Neural progenitor cell (in vitro differentiated cells): ENCODE results near the gene CD44. TPM values are rescaled to one million over a fixed set of nuclear protein-coding genes. Genes with fewer than 3 reads are reported as not detected.

Source experiments
- DNase-seq: peaks from one replicate; pipeline ENCODE4 v3.0.0-alpha.2; 2016; ENCODE audit warnings: low spot score
- H2AFZ ChIP-seq: fragments of 200-600 bp; sonication (generic); replicated peaks from 2 replicates; pipeline ENCODE4 v1.6.1; 2016; ENCODE audit warnings: antibody characterized with exemption
- H3F3A ChIP-seq: fragments of 200-600 bp; sonication (generic); 2 replicates; pipeline ENCODE4 v1.6.1; 2016; ENCODE audit warnings: antibody characterized with exemption, low read depth
- H3K27ac ChIP-seq: fragments of 200-600 bp; sonication (generic); 2 replicates; pipeline ENCODE4 v1.5.1; 2016; ENCODE audit warnings: mild to moderate bottlenecking
- H3K27me3 ChIP-seq: fragments of 200-600 bp; sonication (generic); 2 replicates; pipeline ENCODE4 v1.6.1; 2016; ENCODE audit warnings: mild to moderate bottlenecking, moderate library complexity
- H3K36me3 ChIP-seq: fragments of 200-600 bp; sonication (generic); 2 replicates; pipeline ENCODE4 v1.5.1; 2016
- H3K4me1 ChIP-seq: fragments of 200-600 bp; sonication (generic); 2 replicates; pipeline ENCODE4 v1.6.1; 2016; ENCODE audit warnings: mixed run types
- H3K4me2 ChIP-seq: fragments of 200-600 bp; sonication (generic); 2 replicates; pipeline ENCODE4 v1.6.1; 2016
- H3K4me3 ChIP-seq: fragments of 200-600 bp; sonication (generic); 2 replicates; pipeline ENCODE4 v1.5.1; 2016
- H3K79me2 ChIP-seq: fragments of 200-600 bp; sonication (generic); 2 replicates; pipeline ENCODE4 v1.6.1; 2016; ENCODE audit warnings: low read depth
- H3K9ac ChIP-seq: fragments of 200-600 bp; sonication (generic); 2 replicates; pipeline ENCODE4 v1.6.1; 2016
- H3K9me3 ChIP-seq: fragments of 200-600 bp; sonication (generic); 2 replicates; pipeline ENCODE4 v1.5.1; 2016; ENCODE audit warnings: low read depth
- H4K20me1 ChIP-seq: fragments of 200-600 bp; sonication (generic); 2 replicates; pipeline ENCODE4 v1.6.1; 2016; ENCODE audit warnings: low read depth
- H3K27ac Mint-ChIP-seq: 3 replicates; pipeline ENCODE4 v1.8.0; 2021; ENCODE audit warnings: mixed read lengths
- H3K27me3 Mint-ChIP-seq: 2 replicates; pipeline ENCODE4 v1.8.0; 2022; ENCODE audit warnings: low read depth, mild to moderate bottlenecking, inconsistent platforms, moderate library complexity, mixed read lengths; ENCODE audit not compliant: insufficient read depth
- H3K36me3 Mint-ChIP-seq: 3 replicates; pipeline ENCODE4 v1.8.0; 2021; ENCODE audit warnings: mixed read lengths
- H3K4me1 Mint-ChIP-seq: 3 replicates; pipeline ENCODE4 v1.8.0; 2021; ENCODE audit warnings: mixed read lengths
- H3K4me3 Mint-ChIP-seq: 3 replicates; pipeline ENCODE4 v1.8.0; 2021; ENCODE audit warnings: mild to moderate bottlenecking, moderate library complexity, mixed read lengths
- H3K9me3 Mint-ChIP-seq: 3 replicates; pipeline ENCODE4 v1.8.0; 2020; ENCODE audit warnings: mixed read lengths
- EZH2 ChIP-seq: fragments of 200-600 bp; sonication (generic); IDR thresholded peaks from 2 replicates; pipeline ENCODE4 v1.6.1; 2017; ENCODE audit warnings: antibody characterized with exemption, mild to moderate bottlenecking, moderate library complexity
- EZH2phosphoT487 ChIP-seq: fragments of 200-600 bp; sonication (generic); IDR thresholded peaks from 2 replicates; pipeline ENCODE4 v1.6.1; 2017; ENCODE audit warnings: antibody characterized with exemption
- total RNA-seq: library from RNA; depleted of rRNA; stranded (reverse); fragments of >200 nt; gene quantifications from 2 replicates; pipeline ENCODE4 v1.2.3, GENCODE V29; 2015; ENCODE audit warnings: low replicate concordance
- TF ChIP-seq, protein P1 (sequence below): fragments of 200-600 bp; sonication (generic); IDR thresholded peaks from 2 replicates; pipeline ENCODE4 v1.5.1; 2017; ENCODE audit warnings: antibody characterized with exemption, mild to moderate bottlenecking

Gene CD44
- total RNA-seq, 1 donor from 2014 or later, result 1.4 TPM

GRCh38 chr11:35121326-35121865 lies 17.6 kb upstream of the CD44 start:
- DNase-seq, result no peak
- TF ChIP-seq EZH2, result no peak
- TF ChIP-seq, protein P1, sequence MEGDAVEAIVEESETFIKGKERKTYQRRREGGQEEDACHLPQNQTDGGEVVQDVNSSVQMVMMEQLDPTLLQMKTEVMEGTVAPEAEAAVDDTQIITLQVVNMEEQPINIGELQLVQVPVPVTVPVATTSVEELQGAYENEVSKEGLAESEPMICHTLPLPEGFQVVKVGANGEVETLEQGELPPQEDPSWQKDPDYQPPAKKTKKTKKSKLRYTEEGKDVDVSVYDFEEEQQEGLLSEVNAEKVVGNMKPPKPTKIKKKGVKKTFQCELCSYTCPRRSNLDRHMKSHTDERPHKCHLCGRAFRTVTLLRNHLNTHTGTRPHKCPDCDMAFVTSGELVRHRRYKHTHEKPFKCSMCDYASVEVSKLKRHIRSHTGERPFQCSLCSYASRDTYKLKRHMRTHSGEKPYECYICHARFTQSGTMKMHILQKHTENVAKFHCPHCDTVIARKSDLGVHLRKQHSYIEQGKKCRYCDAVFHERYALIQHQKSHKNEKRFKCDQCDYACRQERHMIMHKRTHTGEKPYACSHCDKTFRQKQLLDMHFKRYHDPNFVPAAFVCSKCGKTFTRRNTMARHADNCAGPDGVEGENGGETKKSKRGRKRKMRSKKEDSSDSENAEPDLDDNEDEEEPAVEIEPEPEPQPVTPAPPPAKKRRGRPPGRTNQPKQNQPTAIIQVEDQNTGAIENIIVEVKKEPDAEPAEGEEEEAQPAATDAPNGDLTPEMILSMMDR, result no peak
- TF ChIP-seq EZH2phosphoT487, result no peak
- Histone ChIP-seq H3K4me1 (no peaks in the 10 kb centered on the region), H3K9me3 (no peaks in the 10 kb centered on the region), H4K20me1 (no peaks in the 10 kb centered on the region), H3F3A (no peaks in the 10 kb centered on the region), H3K27me3 (peaks cover 13% of the 10 kb centered on the region), H3K4me3 (no peak overlapping the region), H3K9ac (no peak overlapping the region), H2AFZ (no peak overlapping the region), H3K36me3 (no peaks in the 10 kb centered on the region), H3K4me2 (no peak overlapping the region), H3K79me2 (no peaks in the 10 kb centered on the region), H3K27ac (no peak overlapping the region)
- Mint-ChIP-seq H3K27me3 (peaks cover 2% of the 10 kb centered on the region), H3K27ac (no peak overlapping the region), H3K4me3 (no peak overlapping the region), H3K36me3 (no peaks in the 10 kb centered on the region), H3K4me1 (peaks cover 8% of the 10 kb centered on the region), H3K9me3 (no peaks in the 10 kb centered on the region)

- H3K27ac ChIP-seq, result no peak overlapping the region
- no peaks in the 10 kb centered on the region for H3K4me1 ChIP-seq
- H3K4me3 Mint-ChIP-seq, result no peak overlapping the region
- TF ChIP-seq EZH2phosphoT487 (no peak), EZH2 (no peak)
- TF ChIP-seq, protein P1, result no peak
- H3K4me3 ChIP-seq, result no peak overlapping the region
- peaks cover 2% of the 10 kb centered on the region for H3K27me3 Mint-ChIP-seq
- H2AFZ ChIP-seq, result no peak overlapping the region
- peaks cover 13% of the 10 kb centered on the region for H3K27me3 ChIP-seq
- H3K36me3 ChIP-seq, result no peaks in the 10 kb centered on the region
- H3K4me2 ChIP-seq, result no peak overlapping the region
- no peaks in the 10 kb centered on the region for H4K20me1 ChIP-seq
- H3K9ac ChIP-seq, result no peak overlapping the region
- no peaks in the 10 kb centered on the region for H3K9me3 Mint-ChIP-seq
- H3F3A ChIP-seq, result no peaks in the 10 kb centered on the region
- no peak overlapping the region for H3K27ac Mint-ChIP-seq
- H3K9me3 ChIP-seq, result no peaks in the 10 kb centered on the region
- no peaks in the 10 kb centered on the region for H3K36me3 Mint-ChIP-seq
- no peak for DNase-seq
- peaks cover 7% of the 10 kb centered on the region for H3K4me1 Mint-ChIP-seq
- H3K79me2 ChIP-seq, result no peaks in the 10 kb centered on the region
Measured at GRCh38 chr11:35122308-35122707, 16.7 kb upstream of the CD44 start.

DNA sequence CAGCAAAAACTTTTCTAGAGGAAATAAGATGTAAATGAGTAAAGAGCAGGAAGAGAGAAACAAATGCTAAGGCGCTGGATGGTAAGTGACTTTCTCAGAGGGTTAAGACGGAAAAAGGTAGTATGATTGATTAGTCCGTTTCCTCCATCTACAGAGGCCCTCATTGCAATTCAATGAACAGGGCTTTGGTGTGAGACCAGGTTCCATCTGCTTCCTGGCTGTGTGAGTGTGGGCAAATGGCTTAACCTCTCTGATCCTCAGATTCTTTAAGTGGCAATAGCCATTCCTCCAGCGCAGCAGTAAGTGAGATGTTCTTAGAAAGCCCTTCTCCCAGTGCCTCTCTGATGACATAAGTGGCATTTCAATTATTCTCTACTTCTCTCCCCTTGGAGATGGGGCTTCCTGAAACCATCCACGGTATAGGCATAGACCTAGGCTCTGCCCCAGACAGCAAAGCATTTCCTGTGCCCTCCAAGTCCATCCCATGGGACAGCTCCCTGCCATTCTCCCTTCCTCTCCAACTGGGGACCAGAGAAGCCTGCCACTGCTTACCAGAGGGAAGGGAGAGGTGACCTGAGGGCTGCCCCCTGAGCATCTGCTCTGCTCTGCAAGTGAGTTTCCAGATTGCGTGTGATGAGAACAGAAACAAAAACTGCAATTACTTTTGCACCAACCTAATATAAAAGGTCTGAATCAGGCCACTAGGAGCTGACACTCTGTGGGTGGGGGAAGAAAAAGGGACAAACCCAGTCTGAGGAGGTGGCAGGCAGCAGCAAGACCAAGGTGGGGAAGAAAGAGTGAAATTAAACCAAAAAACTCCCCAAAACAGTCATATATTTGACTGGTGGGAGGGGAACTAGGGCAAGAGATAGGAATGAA lies 12.7 kb upstream of the CD44 start:
- Histone ChIP-seq H3K79me2 (no peaks in the 10 kb centered on the region), H2AFZ (no peak overlapping the region), H3K36me3 (no peaks in the 10 kb centered on the region), H3K9me3 (no peaks in the 10 kb centered on the region), H3F3A (no peaks in the 10 kb centered on the region), H3K4me1 (peaks cover 4% of the 10 kb centered on the region), H3K4me2 (no peak overlapping the region), H3K27ac (no peak overlapping the region), H4K20me1 (no peaks in the 10 kb centered on the region), H3K4me3 (no peak overlapping the region), H3K27me3 (peaks cover 6% of the 10 kb centered on the region), H3K9ac (no peak overlapping the region)
- Mint-ChIP-seq H3K27ac (no peak overlapping the region), H3K36me3 (no peaks in the 10 kb centered on the region), H3K27me3 (no peaks in the 10 kb centered on the region), H3K4me1 (peaks cover 3% of the 10 kb centered on the region), H3K4me3 (no peak overlapping the region), H3K9me3 (no peaks in the 10 kb centered on the region)
- DNase-seq, result no peak
- TF ChIP-seq EZH2phosphoT487 (no peak), EZH2 (no peak)
- TF ChIP-seq, protein P1, result no peak
